Immature natural killer cell (primary cell): ENCODE results near the gene RNF166. TPM values are rescaled to one million over a fixed set of nuclear protein-coding genes. Genes with fewer than 3 reads are reported as not detected.

Experiments
- DNase-seq, 3 donors: peaks; one replicate each; pipeline ENCODE4 v3.0.0; 2022; ENCODE audit warnings: mixed read lengths in 1 of 3
- H3K27ac Mint-ChIP-seq, 6 donors: one replicate each; pipeline ENCODE4 v1.8.0; 2020; ENCODE audit warnings: mixed read lengths in 6 of 6, mild to moderate bottlenecking in 5 of 6, inconsistent platforms in 4 of 6, moderate library complexity in 3 of 6
- H3K27me3 Mint-ChIP-seq, 3 donors: one replicate each; pipeline ENCODE4 v1.8.0; 2020 to 2021; ENCODE audit warnings: low read depth in 3 of 3, mild to moderate bottlenecking in 3 of 3, mixed read lengths in 3 of 3, moderate library complexity in 3 of 3, inconsistent platforms in 1 of 3
- H3K36me3 Mint-ChIP-seq, 3 donors: one replicate each; pipeline ENCODE4 v1.8.0; 2020; ENCODE audit warnings: mixed read lengths in 3 of 3, inconsistent platforms in 2 of 3, mild to moderate bottlenecking in 2 of 3
- H3K4me1 Mint-ChIP-seq, 2 donors: one replicate each; pipeline ENCODE4 v1.8.0; 2020; ENCODE audit warnings: inconsistent platforms in 2 of 2, mild to moderate bottlenecking in 2 of 2, mixed read lengths in 2 of 2, moderate library complexity in 1 of 2
- H3K4me3 Mint-ChIP-seq, 5 donors: one replicate each; pipeline ENCODE4 v1.8.0; 2020; ENCODE audit warnings: mild to moderate bottlenecking in 5 of 5, mixed read lengths in 5 of 5, inconsistent platforms in 3 of 5, moderate library complexity in 3 of 5
- H3K9me3 Mint-ChIP-seq, 6 donors: one replicate each; pipeline ENCODE4 v1.8.0; 2020; ENCODE audit warnings: mild to moderate bottlenecking in 6 of 6, mixed read lengths in 6 of 6, inconsistent platforms in 4 of 6, moderate library complexity in 3 of 6
- polyA plus RNA-seq, 3 donors: library from polyadenylated mRNA; unstranded; fragments of 300-500 nt; fragmentation: Illumina TruSeq; gene quantifications; one replicate each; pipeline ENCODE4 v1.2.3, GENCODE V29; 2021

The RNF166 gene
- polyA plus RNA-seq, 3 donors from 2014 or later, result 129 to 157 (median 141) TPM

DNA sequence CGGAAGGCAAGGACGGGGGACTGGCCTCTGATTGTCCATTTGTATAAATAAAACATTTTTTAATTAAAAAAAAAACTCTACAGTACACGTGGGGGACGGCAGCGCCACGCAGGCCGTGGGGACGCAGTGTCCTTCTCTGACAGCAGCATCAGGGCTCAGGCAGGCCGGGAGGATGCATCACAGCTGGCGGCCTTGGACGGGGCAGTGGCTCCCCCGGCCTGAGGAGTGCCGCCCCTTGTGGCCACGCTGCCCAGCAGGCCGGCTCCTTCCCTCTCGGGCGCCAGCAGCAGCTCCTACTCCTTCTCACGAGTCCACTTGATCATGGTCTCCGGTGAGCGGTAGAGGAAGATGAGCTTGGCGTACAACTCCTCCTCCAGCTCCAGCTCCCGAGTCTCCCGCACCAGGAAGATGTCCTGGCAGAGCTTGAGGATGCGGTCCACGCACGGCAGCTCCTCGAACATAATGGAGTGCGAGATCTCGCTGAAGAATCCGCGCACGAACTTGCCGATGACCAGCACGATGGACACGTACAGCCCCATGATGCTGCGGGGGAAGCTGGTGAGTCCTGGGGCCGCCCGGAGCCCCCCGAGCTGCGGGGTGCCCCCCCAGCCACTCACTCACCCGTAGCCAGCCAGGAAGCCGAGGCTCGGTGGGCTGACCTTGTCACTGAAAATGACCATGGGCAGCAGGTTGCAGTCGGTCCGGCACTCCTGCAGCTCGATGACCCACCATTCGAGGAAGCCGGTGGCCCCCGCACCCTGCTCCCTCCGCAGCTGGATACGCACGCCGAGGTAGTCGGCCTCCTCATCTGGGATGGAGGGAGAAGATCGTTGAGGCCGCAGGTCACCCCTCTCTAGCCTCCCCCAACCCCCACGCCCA is 9.3 kb upstream of the RNF166 start:
- Mint-ChIP-seq H3K4me1 (peaks cover 9 to 12% of the 10 kb centered on the region in 2 donors), H3K4me3 (no peak overlapping the region), H3K36me3 (peaks cover 3 to 5% (median 4%) of the 10 kb centered on the region in 3 donors), H3K27me3 (peaks cover 0 to 7% (median 1%) of the 10 kb centered on the region in 3 donors), H3K9me3 (no peaks in the 10 kb centered on the region), H3K27ac (peak overlapping the region in 1 of 6 donors; percentile 65)
- no peak for DNase-seq

DNA sequence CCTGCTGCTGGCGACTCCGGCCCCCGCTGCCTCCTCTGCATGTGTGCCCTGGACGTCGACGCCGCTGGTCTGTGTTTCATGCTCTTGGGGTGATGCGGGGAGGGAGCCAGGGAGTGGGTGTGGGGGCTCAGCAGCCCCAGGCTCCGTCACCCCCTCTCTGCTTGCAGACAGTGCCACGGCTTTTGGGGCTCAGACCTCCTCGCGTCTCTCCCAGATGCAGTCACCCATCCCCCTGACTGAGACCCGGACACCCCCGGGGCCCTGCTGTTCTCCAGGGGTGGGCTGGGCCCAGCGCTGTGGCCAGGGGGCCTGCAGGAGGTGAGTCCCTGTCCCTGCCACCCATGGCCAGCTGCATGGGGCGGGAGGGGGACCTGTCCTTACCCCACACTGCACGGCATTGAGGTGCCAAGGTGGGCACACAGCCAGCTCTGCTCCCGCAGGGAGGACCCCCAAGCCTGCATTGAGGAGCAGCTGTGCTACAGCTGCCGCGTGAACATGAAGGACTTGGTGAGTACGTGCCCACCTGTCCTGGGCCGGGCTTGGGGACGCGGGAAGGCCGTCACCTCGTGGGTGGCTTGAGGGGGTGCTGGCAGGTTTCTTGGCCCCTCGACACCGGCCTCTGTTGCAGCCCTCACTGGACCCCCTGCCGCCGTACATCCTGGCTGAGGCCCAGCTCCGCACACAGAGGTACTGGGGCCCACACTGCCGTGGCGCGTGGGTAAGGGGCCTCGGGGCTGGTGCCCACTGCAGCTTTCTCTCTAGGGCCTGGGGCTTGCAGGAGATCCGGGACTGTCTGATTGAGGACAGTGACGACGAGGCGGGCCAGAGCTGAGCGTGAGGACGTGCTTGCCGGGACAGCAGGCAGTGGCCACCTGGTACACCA is 8.5 kb upstream of the RNF166 start:
- peak overlapping the region in 1 of 6 donors; percentile 65 for H3K27ac Mint-ChIP-seq
- no peak overlapping the region for H3K4me3 Mint-ChIP-seq
- no peak for DNase-seq
- H3K4me1 Mint-ChIP-seq, result peaks cover 9 to 12% of the 10 kb centered on the region in 2 donors
- no peaks in the 10 kb centered on the region for H3K9me3 Mint-ChIP-seq
- H3K27me3 Mint-ChIP-seq, result peaks cover 0 to 6% (median 1%) of the 10 kb centered on the region in 3 donors
- H3K36me3 Mint-ChIP-seq, result peaks cover 3 to 5% (median 4%) of the 10 kb centered on the region in 3 donors

DNA sequence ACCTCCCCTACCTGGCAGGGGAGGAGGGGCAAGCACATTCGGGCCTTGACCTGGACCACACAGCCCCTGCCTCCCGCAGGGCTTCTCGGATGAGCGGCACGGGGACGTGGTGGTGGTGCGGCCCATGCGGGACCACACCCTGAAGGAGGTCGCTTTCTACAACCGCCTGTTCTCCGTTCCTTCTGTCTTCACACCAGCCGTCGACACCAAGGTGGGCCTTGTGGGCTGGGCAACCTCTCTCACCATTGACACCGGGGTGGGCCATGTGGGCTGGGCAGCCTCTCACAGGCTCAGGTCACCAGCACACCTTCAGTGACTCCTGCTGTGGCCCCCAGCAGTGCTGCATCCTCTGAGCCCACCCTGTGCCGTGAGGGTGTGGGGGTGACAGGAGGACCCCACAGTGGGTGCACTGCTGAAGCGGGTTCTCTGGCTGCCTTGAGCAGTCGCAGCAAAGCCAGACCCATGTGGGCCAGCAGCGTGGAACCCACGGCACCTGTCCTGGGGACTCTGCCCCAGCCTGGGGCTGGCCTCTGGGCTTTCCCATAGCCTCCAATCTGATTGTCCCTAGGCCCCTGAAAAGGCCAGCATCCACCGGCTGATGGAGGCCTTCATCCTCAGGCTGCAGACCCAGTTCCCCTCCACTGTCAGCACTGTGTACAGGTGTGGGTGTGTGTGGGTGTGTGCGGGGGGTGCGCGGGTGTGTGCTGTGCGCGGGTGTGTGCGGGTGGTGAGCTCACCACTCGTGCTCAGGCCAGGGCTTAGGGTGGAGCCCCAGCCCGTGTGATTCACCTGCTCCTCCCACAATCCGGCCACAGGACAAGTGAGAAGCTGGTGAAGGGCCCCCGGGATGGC is 7.6 kb upstream of the RNF166 start:
- H3K27me3 Mint-ChIP-seq, result peaks cover 0 to 6% (median 1%) of the 10 kb centered on the region in 3 donors
- H3K4me1 Mint-ChIP-seq, result peaks cover 9 to 12% of the 10 kb centered on the region in 2 donors
- peaks cover 3 to 5% (median 4%) of the 10 kb centered on the region in 3 donors for H3K36me3 Mint-ChIP-seq
- no peaks in the 10 kb centered on the region for H3K9me3 Mint-ChIP-seq
- DNase-seq, result no peak
- peak overlapping the region in 1 of 6 donors; percentile 57 for H3K27ac Mint-ChIP-seq
- H3K4me3 Mint-ChIP-seq, result no peak overlapping the region

DNA sequence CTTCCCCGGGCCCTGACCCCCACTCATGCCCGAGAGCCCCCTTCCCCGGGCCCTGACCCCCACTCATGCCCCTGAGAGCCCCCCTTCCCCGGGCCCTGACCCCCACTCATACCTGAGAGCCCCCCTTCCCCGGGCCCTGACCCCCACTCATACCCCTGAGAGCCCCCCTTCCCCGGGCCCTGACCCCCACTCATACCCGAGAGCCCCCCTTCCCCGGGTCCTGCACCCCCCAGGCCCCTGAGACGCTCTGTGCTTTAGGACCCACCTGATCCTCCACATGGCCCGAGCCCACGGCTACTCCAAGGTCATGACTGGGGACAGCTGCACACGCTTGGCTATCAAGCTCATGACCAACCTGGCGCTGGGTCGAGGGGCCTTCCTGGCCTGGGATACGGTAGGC is 6.8 kb upstream of the RNF166 start:
- Mint-ChIP-seq H3K4me1 (peaks cover 6 to 8% of the 10 kb centered on the region in 2 donors), H3K36me3 (peaks cover 3 to 5% (median 4%) of the 10 kb centered on the region in 3 donors), H3K9me3 (no peaks in the 10 kb centered on the region), H3K4me3 (no peak overlapping the region), H3K27me3 (peaks cover 0 to 6% (median 1%) of the 10 kb centered on the region in 3 donors), H3K27ac (no peak overlapping the region)
- no peak for DNase-seq

DNA sequence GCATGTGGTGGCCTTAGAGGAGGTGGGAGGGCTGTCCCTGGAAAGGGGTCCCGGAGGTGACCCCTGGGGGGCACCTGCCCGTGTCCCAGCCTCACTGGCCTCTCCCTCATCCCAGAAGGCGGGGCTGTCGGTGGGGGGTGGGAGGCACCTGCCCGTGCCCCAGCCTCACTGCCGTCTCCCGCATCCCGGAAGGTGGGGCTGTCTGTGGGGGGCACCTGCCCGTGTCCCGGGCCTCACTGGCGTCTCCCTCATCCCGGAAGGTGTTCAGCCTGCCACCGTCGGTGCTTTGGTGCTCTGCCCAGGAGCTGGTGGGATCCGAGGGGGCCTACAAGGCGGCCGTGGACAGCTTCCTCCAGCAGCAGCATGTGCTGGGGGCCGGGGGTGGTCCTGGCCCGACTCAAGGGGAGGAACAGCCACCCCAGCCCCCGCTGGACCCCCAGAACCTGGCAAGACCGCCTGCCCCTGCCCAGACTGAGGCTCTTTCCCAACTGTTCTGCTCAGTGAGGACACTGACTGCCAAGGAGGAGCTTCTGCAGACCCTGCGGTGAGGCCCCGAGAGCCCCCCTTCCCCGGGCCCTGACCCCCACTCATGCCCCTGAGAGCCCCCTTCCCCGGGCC is 6.3 kb upstream of the RNF166 start:
- H3K4me3 Mint-ChIP-seq, result no peak overlapping the region
- peaks cover 3 to 5% (median 4%) of the 10 kb centered on the region in 3 donors for H3K36me3 Mint-ChIP-seq
- peaks cover 5 to 7% of the 10 kb centered on the region in 2 donors for H3K4me1 Mint-ChIP-seq
- no peak for DNase-seq
- no peaks in the 10 kb centered on the region for H3K9me3 Mint-ChIP-seq
- peaks cover 0 to 4% (median 1%) of the 10 kb centered on the region in 3 donors for H3K27me3 Mint-ChIP-seq
- H3K27ac Mint-ChIP-seq, result no peak overlapping the region

DNA sequence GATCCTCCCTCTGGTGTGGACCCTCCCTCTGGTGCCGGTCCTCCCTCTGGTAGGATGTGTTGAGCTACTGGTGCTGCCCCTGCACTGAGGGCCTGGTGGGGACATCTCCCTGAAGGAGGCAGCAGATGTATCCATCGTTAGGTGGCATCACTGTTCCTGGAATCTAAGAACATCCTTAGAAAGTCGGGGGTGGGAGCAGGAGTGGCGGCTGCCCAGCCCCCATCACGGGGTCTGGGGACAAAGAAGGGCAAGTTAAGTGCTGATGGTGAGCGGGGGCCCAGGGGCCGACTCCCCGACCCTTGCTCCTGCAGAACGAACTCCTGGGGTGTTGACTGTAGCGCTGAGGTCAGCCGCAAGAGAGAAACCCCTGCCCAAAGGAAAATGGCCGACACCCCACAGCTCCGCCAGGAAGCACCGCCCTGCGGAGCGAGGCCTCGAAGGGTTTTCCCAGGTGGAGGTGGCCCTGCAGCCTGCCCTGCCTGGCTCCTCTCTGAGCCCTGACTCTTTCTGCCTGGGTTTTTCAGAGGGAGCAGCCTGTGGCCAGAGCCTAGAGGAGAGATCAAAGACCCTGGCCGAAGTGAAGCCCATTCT is 5.6 kb upstream of the RNF166 start:
- no peaks in the 10 kb centered on the region for H3K9me3 Mint-ChIP-seq

DNA sequence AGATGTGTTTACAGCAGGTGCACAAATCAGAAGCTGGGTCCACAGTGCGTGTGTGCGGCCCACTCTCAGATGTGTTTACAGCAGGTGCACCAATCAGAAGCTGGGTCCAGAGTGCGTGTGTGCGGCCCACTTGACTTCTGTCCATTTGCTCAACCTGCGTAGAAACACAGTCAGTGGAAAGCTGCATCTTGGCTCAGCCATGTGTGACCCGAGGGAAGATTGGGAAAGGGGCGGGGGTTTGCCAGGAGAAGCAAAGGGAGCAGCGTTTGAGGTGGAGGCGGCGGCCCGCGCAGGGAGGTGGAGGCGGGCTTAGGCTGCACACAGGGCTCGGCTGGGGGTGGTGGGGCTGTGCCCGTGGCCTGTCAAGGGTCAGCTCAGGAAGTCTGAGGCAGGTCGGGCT is 4.3 kb upstream of the RNF166 start:
- Mint-ChIP-seq H3K27me3 (peaks cover 0 to 6% (median 2%) of the 10 kb centered on the region in 3 donors), H3K4me1 (peaks cover 15% of the 10 kb centered on the region in 2 donors), H3K9me3 (no peaks in the 10 kb centered on the region), H3K4me3 (peak overlapping the region in 1 of 5 donors; percentile 6), H3K27ac (peak overlapping the region in 2 of 6 donors; percentile 60 to 68), H3K36me3 (no peaks in the 10 kb centered on the region)
- no peak for DNase-seq

More for the DNA sequence above, 5.6 kb upstream of the RNF166 start:
- DNase-seq, result no peak
- Mint-ChIP-seq H3K4me1 (peaks cover 12 to 13% of the 10 kb centered on the region in 2 donors), H3K27ac (peak overlapping the region in 2 of 6 donors; percentile 16 to 61), H3K4me3 (no peak overlapping the region), H3K27me3 (peaks cover 0 to 5% (median 2%) of the 10 kb centered on the region in 3 donors), H3K36me3 (no peaks in the 10 kb centered on the region)

DNA sequence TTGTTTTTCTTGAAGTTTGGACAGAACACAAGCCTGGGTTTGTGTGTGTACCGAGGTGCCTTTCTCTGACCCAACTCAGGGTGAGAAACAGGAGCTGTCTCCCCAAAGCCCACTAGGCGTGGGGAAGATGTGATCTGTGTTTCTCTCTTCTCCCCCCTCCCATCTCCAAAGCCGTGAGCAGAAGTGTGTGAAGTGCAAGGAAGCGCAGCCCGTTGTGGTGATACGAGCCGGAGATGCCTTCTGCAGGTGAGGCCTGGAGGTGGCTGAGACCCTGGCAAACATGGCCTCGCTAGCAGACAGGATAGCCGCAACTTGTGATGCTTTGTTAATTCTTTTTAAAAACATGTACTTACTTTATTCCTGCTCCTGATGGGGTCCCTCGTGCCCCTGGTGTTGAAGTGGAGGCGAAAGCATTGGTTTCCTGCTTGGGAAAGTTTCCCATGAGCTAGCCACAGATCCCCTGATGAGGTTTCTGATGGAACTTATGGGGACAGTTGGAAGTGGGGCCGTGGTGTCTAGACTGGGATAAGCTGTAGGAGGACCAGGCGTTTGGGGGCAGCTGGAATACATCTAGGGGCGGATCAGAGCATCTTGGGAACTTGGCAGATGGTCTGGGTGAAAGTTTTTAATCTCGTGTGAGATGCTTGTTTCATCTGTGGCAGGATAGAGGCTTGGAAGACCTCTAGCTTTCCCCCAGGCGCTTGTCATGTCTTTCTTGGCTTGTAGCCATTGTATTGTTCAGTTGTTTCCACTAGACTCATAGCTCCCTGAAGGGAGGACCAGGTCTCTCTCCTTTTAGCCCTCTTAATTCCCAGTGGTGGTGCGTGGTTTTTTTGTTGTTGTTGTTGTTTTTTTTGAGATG is 988 bp upstream of the RNF166 start:
- Mint-ChIP-seq H3K36me3 (peaks cover 0 to 4% (median 3%) of the 10 kb centered on the region in 3 donors), H3K27me3 (peaks cover 14 to 39% (median 25%) of the 10 kb centered on the region in 3 donors), H3K9me3 (no peaks in the 10 kb centered on the region), H3K4me3 (peak overlapping the region; percentile 62 to 81 (median 78)), H3K27ac (peak overlapping the region; percentile 81 to 92 (median 89)), H3K4me1 (peaks cover 48 to 49% of the 10 kb centered on the region in 2 donors)
- DNase-seq, result no peak

DNA sequence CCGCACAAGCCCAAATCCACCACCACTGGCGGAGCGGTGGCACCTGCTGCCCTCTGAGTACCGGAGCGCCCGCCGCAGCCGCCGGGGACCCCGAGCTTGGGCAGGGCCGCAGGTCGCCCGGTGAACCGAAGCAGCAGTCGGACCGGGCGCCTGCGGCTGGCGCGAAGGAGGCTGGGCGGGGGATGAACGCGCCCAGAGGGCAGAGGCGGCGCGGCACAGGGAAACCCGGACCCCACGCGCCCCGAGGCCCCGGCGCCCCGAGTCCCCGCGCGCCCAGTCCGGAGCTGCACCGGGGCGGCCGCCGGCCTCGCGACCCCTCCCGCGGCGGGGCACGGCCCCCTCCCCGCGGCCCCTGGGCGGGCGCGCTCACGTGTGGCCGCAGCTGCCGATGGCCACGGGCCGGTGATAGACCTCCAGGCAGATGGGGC is 393 bp downstream of the RNF166 start:
- H3K4me3 Mint-ChIP-seq, result peak overlapping the region; percentile 81 to 96 (median 89)
- H3K36me3 Mint-ChIP-seq, result peaks cover 0 to 4% (median 3%) of the 10 kb centered on the region in 3 donors
- H3K4me1 Mint-ChIP-seq, result peaks cover 58% of the 10 kb centered on the region in 2 donors
- peak in 1 of 3 donors; percentile 37 for DNase-seq
- H3K27me3 Mint-ChIP-seq, result peaks cover 21 to 50% (median 30%) of the 10 kb centered on the region in 3 donors
- peak overlapping the region; percentile 92 to 99 (median 95) for H3K27ac Mint-ChIP-seq
- H3K9me3 Mint-ChIP-seq, result no peaks in the 10 kb centered on the region

DNA sequence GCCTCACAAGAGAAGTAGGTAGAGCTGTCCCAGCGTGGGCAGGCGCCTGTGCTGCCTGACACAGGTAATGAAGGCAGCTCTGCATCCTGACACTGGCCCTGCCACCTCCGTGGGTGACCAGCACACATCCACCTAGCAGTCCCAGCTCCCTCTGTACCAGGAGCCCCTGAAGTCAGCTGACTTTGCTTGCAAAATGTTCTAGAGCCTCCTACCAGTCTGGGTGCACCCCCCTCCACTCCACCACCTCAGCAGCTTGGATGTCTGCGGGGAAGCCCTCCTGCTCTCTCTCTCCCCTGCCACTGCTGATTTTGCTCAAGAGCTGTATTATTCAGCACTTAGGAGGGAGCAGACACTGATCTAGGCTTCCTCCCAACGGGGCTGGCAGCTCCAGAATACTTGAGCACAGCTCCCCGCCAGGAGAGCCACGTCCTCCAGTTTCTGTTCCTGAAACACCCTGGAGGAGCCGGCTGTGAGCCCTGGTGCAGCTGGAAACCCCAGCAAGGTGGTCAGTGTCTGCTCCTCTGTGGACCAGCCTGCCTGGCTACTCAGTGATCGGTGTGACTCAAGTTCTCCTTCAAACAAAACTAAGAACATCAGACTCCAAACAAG is 1.0 kb downstream of the RNF166 start:
- Mint-ChIP-seq H3K9me3 (no peaks in the 10 kb centered on the region), H3K4me3 (peak overlapping the region; percentile 81 to 96 (median 89)), H3K27ac (peak overlapping the region; percentile 92 to 99 (median 95)), H3K27me3 (peaks cover 23 to 53% (median 33%) of the 10 kb centered on the region in 3 donors), H3K4me1 (peaks cover 61 to 65% of the 10 kb centered on the region in 2 donors), H3K36me3 (peaks cover 0 to 4% (median 3%) of the 10 kb centered on the region in 3 donors)
- DNase-seq, result peak; percentile 48 to 60 (median 49)
